Suppressor macrophage (primary cell): ENCODE measurements around the gene DISP2.

Experiments used
- DNase-seq, 4 experiments: peaks; one replicate each; pipeline ENCODE4 v3.0.0-alpha.2; 2020 to 2022

Gene DISP2

GRCh38 chr15:40427188-40427587 is 69.2 kb downstream of the DISP2 start:
- DNase-seq: no peak

- no peak for DNase-seq
These were observed 70.2 kb downstream of the DISP2 start for GRCh38 chr15:40428185-40428584.
